ENCODE results near the gene ART1.
"Not testable (repeated sequence)": the region's sequence is repeated elsewhere in the genome, so short reads cannot be mapped to it uniquely, and the experiment has no call there.

Gene ART1

GRCh38 chr11:3635641-3636375, 9.1 kb upstream of the ART1 start:
- DNase-seq = no peak

DNA sequence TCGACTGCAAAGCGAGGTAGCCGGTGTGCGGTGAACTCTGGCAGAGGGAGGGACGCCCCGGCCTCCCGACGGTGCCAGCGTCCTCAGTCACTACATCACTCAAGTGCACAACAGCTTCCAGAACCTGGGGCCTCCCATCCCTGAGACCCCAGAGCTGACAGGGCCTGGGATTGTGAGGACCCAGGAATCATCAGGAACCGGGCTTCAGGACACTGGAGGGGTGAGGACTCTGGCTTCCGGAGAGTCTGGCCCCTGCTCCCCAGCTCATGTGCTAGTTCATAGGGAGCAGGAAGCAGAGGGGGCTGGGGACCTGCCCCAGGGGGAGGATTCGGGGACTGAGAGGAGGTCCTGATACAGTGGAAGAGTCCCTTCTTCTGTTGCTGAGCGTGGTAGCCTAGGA, 7.7 kb upstream of the ART1 start:
- DNase-seq = no peak

GRCh38 chr11:3638513-3638912, 6.4 kb upstream of the ART1 start:
- no peak for DNase-seq

DNA sequence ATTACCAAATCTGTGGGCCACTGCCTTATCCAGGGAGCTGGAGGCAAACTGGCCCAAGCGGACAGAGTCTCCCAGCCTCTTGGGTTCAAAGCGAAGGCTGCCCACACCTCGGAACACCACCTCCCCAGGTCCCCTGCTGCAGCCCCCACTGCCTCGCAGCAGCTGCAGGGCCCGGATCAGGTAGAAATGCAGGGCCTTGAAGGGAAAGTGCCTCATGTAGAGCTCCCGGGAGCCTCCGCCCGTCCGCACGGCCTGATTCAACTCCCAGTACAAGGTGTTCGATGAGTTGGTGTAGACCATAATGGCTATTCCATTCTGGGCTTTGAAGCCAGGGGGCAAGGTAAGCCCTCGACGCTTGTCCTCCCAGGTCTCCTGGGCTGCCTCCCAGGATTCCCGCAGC, 5.1 kb upstream of the ART1 start:
- no peak for DNase-seq

GRCh38 chr11:3641191-3641590, 3.7 kb upstream of the ART1 start:
- no peak for DNase-seq

DNA sequence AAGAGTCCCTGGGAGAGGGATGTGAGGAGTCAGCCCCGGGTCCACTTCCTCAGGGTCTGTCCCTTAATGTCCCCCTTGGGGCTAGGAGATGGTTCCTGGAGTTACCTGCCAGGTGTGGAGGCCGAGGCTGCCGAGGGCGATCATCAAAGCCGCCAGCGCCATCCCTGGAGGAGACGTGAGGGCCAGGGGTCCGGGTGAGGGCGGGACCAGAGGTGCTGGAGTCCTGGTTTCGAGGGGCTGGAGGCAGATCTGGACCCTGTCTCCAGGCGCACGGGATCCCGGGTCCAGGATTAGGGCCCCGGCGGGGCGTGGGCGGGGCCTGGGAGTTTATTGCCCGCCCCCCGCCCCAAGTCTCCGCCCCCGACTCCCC, 3.2 kb upstream of the ART1 start, which contains the start of gene ART5:
ART5 (minus strand) TSS at position 292 of the 370 bp plus-strand sequence; CDS start at position 162, 130 bp downstream.
- DNase-seq = no peak

- DNase-seq = peak; percentile 95
Observed at GRCh38 chr11:3642071-3642951, 2.6 kb upstream of the ART1 start.

DNA sequence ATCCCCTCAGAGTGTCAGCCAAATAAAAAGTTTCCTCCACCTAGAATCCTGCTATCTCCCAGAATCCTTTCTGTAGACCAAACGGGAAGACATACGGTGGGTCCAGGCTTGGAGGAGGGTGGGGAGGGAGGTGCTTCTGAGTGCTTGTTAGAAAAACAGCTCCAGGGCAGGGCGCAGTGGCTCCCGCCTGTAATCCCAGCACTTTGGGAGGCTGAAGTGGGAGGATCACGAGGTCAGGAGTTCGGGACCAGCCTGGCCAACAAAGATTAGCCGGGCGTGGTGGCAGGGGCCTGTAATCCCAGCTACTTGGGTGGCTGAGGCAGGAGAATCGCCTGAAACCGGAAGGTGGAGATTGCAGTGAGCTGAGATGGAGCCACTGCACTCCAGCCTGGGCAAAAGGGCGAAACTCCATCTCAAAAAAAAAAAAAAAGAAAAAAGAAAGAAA, 1.8 kb upstream of the ART1 start:
- DNase-seq = not testable (repeated sequence)

GRCh38 chr11:3645552-3645951, 624 bp downstream of the ART1 start:
- DNase-seq = no peak

GRCh38 chr11:3648843-3649242, 3.9 kb downstream of the ART1 start:
- DNase-seq = not testable (repeated sequence)

GRCh38 chr11:3649374-3649773, 4.4 kb downstream of the ART1 start:
- not testable (repeated sequence) for DNase-seq

DNA sequence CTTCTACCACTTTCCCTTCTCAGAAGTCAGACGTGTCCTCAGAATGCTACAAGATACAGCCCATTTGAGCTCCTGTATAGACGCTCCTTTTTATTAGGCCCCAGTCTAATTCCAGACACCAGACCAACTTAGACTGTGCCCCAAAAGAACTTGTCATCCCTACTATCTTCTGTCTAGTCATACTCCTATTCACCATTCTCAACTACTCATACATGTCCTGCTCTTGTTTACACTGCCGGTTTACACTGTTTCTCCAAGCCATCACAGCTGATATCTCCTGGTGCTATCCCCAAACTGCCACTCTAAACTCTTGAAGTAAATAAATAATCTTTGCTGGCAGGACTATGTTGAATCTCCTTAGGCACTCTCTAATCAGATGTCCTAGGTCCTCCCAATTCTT, 7.6 kb downstream of the ART1 start:
- DNase-seq = not testable (repeated sequence)

- DNase-seq = no peak
Observed at GRCh38 chr11:3655547-3655946, 10.6 kb downstream of the ART1 start.

DNA sequence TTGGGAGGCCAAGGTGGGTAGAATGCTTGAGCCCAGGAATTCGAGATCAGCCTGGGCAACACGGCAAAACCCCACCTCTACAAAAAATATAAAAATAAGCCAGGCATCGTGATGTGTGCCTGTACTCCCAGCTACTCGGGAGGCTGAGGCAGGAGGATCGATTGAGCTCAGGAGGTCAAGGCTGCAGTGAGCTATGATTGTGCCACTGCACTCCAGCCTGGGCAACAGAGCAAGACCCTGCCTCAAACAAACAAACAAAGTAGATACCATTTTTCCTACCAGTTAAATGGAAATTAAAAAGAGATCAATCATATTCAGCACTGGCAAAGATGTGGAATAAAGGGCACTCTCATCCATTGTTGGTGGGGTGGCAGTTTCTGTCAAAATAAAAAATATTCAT, 12.4 kb downstream of the ART1 start:
- not testable (repeated sequence) for DNase-seq

- DNase-seq = no peak
Observed at GRCh38 chr11:3658252-3658651, 13.3 kb downstream of the ART1 start.

DNA sequence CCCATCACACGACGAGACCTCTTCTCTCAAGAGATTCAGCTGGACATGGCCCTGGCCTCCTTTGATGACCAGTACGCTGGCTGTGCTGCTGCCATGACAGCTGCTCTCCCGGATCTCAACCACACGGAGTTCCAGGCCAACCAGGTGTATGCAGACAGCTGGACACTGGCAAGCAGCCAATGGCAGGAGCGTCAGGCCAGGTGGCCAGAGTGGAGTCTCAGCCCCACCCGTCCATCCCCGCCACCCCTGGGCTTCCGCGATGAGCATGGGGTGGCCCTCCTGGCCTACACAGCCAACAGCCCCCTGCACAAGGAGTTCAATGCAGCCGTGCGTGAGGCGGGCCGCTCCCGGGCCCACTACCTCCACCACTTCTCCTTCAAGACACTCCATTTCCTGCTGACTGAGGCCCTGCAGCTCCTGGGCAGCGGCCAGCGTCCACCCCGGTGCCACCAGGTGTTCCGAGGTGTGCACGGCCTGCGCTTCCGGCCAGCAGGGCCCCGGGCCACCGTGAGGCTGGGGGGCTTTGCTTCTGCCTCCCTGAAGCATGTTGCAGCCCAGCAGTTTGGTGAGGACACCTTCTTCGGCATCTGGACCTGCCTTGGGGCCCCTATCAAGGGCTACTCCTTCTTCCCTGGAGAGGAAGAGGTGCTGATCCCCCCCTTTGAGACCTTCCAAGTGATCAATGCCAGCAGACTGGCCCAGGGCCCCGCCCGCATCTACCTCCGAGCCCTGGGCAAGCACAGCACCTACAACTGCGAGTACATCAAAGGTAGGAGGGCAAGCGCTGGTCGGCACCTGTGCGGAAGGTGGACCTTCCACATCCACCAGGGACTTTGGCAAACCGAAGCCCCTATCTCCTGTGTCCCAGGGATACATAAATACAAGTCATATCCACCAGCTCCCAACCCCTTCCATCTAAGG, 14.9 kb downstream of the ART1 start:
- no peak for DNase-seq

DNA sequence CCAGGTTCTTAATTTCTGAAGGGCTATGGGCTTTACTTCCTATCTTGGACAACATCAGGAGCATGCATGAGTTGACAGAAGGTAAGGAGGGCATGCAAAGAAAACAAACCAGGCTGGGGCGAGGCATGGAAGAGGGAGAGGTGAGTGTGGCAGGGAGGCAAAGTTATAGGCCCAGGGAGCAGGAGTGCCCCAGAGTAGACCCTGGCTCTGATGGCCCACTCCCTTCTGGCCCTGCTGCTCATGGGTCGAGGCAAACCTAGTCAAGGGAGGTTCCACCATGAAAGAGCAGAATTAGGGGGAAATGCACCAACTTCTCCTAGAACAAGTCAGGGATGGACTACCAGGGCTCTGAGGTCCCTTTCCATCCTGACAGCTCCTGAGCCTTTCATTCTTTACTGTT, 16.0 kb downstream of the ART1 start:
- DNase-seq = no peak

DNA sequence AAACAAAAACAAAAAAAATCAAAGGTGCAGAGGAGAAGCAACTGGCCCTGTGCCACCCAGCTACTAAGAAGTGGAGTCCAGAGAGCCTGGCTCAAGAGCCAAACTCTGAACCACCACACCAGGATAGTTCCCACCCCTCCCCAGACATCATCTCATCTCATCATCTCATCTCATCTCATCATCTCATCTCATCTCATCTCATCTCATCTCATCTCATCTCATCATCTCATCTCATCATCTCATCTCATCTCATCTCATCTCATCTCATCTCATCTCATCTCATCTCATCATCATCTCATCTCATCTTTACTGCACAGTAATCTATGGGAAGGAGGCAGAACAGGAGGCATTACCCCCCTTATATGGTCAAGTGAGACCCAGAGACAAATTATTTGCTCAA, 17.9 kb downstream of the ART1 start:
- no peak for DNase-seq

- no peak for DNase-seq
Observed at GRCh38 chr11:3664032-3664630, 19.2 kb downstream of the ART1 start.

GRCh38 chr11:3665336-3666022, 20.6 kb downstream of the ART1 start:
- no peak for DNase-seq

- no peak for DNase-seq
Observed at GRCh38 chr11:3666023-3666530, 21.1 kb downstream of the ART1 start.
